ENCODE data around the gene CD3E. TPM values are rescaled to one million over a fixed set of nuclear protein-coding genes. Genes with fewer than 3 reads are reported as not detected.

The CD3E gene
- total RNA-seq, 1 donor from 2014 or later: not detected

GRCh38 chr11:118310781-118311485, 6.4 kb downstream of the CD3E start:
- Mint-ChIP-seq H3K4me1 (peaks cover 20% of the 10 kb centered on the region), H3K27ac (no peak overlapping the region), H3K36me3 (no peaks in the 10 kb centered on the region), H3K4me3 (no peak overlapping the region), H3K27me3 (ENCODE audit: insufficient read depth, low read depth) (peaks cover 11% of the 10 kb centered on the region), H3K9me3 (peaks cover 1% of the 10 kb centered on the region)
- Histone ChIP-seq H3K79me2 (ENCODE audit: low read depth) (no peaks in the 10 kb centered on the region), H3K9me3 (ENCODE audit: low read depth) (no peaks in the 10 kb centered on the region), H3K4me2 (no peak overlapping the region), H3K9ac (no peak overlapping the region), H3K27ac (no peak overlapping the region), H3K27me3 (no peaks in the 10 kb centered on the region), H4K20me1 (ENCODE audit: low read depth) (no peaks in the 10 kb centered on the region), H3K4me1 (peaks cover 15% of the 10 kb centered on the region), H3K36me3 (no peaks in the 10 kb centered on the region), H2AFZ (replicated peaks) (no peak overlapping the region), H3F3A (ENCODE audit: low read depth) (peaks cover 10% of the 10 kb centered on the region), H3K4me3 (no peak overlapping the region)
- TF ChIP-seq EZH2phosphoT487 (IDR thresholded peaks at IDR 0.05): no peak
- TF ChIP-seq EZH2 (IDR thresholded peaks at IDR 0.05): no peak
- TF ChIP-seq, protein P1, sequence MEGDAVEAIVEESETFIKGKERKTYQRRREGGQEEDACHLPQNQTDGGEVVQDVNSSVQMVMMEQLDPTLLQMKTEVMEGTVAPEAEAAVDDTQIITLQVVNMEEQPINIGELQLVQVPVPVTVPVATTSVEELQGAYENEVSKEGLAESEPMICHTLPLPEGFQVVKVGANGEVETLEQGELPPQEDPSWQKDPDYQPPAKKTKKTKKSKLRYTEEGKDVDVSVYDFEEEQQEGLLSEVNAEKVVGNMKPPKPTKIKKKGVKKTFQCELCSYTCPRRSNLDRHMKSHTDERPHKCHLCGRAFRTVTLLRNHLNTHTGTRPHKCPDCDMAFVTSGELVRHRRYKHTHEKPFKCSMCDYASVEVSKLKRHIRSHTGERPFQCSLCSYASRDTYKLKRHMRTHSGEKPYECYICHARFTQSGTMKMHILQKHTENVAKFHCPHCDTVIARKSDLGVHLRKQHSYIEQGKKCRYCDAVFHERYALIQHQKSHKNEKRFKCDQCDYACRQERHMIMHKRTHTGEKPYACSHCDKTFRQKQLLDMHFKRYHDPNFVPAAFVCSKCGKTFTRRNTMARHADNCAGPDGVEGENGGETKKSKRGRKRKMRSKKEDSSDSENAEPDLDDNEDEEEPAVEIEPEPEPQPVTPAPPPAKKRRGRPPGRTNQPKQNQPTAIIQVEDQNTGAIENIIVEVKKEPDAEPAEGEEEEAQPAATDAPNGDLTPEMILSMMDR (IDR thresholded peaks at IDR 0.05): no peak
- DNase-seq (ENCODE audit: low spot score): no peak

DNA sequence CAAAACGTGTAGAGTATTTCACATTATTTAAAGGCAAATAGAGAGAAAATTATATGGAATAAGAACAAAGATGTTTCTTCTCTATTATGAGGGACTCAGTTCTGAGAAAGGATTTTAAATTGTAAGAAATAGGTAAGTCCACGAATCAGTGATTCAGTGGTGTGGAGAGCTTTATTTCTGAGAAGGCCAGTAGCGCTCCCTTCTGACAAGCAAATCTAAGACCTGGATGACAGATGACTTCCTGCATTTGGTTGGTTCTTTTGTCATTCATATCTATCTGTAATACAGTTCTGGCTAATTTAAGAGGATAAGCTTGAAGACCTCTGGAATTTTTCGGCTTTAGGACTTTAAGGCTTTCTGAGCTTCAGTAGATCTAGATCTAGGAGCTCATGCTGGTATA, 7.0 kb downstream of the CD3E start:
- H3K4me3 ChIP-seq: no peak overlapping the region
- H3K27me3 ChIP-seq: no peaks in the 10 kb centered on the region
- H3F3A ChIP-seq (ENCODE audit: low read depth): peaks cover 16% of the 10 kb centered on the region
- H3K4me3 Mint-ChIP-seq: no peak overlapping the region
- no peaks in the 10 kb centered on the region for H3K79me2 ChIP-seq (ENCODE audit: low read depth)
- H3K36me3 Mint-ChIP-seq: no peaks in the 10 kb centered on the region
- TF ChIP-seq EZH2phosphoT487 (IDR thresholded peaks at IDR 0.05) (no peak), EZH2 (IDR thresholded peaks at IDR 0.05) (no peak)
- TF ChIP-seq, protein P1 (IDR thresholded peaks at IDR 0.05): no peak
- no peak for DNase-seq (ENCODE audit: low spot score)
- H3K4me1 Mint-ChIP-seq: peaks cover 25% of the 10 kb centered on the region
- no peaks in the 10 kb centered on the region for H4K20me1 ChIP-seq (ENCODE audit: low read depth)
- H3K27ac Mint-ChIP-seq: no peak overlapping the region
- H3K9me3 ChIP-seq (ENCODE audit: low read depth): no peaks in the 10 kb centered on the region
- H3K4me2 ChIP-seq: no peak overlapping the region
- peaks cover 1% of the 10 kb centered on the region for H3K9me3 Mint-ChIP-seq
- H2AFZ ChIP-seq (replicated peaks): no peak overlapping the region
- H3K27me3 Mint-ChIP-seq (ENCODE audit: insufficient read depth, low read depth): peaks cover 11% of the 10 kb centered on the region
- H3K36me3 ChIP-seq: no peaks in the 10 kb centered on the region
- no peak overlapping the region for H3K27ac ChIP-seq
- H3K9ac ChIP-seq: no peak overlapping the region
- H3K4me1 ChIP-seq: peaks cover 20% of the 10 kb centered on the region

- Mint-ChIP-seq H3K4me3 (no peak overlapping the region), H3K9me3 (peaks cover 4% of the 10 kb centered on the region), H3K27me3 (ENCODE audit: insufficient read depth, low read depth) (peaks cover 12% of the 10 kb centered on the region), H3K36me3 (no peaks in the 10 kb centered on the region), H3K27ac (no peak overlapping the region), H3K4me1 (peaks cover 29% of the 10 kb centered on the region)
- Histone ChIP-seq H2AFZ (replicated peaks) (no peak overlapping the region), H3K36me3 (no peaks in the 10 kb centered on the region), H3K4me1 (peaks cover 25% of the 10 kb centered on the region), H3K9ac (no peak overlapping the region), H4K20me1 (ENCODE audit: low read depth) (no peaks in the 10 kb centered on the region), H3K9me3 (ENCODE audit: low read depth) (no peaks in the 10 kb centered on the region), H3F3A (ENCODE audit: low read depth) (peaks cover 24% of the 10 kb centered on the region), H3K4me3 (no peak overlapping the region), H3K27ac (no peak overlapping the region), H3K79me2 (ENCODE audit: low read depth) (no peaks in the 10 kb centered on the region), H3K27me3 (no peaks in the 10 kb centered on the region), H3K4me2 (no peak overlapping the region)
- no peak for DNase-seq (ENCODE audit: low spot score)
- no peak for TF ChIP-seq EZH2phosphoT487 (IDR thresholded peaks at IDR 0.05)
- TF ChIP-seq, protein P1 (IDR thresholded peaks at IDR 0.05): no peak
- TF ChIP-seq EZH2 (IDR thresholded peaks at IDR 0.05): no peak
These were observed 7.8 kb downstream of the CD3E start for GRCh38 chr11:118312328-118312727.

All from neural progenitor cell (in vitro differentiated cells).